ENCODE results near the gene TMED3. TPM values are rescaled to one million over a fixed set of nuclear protein-coding genes. Genes with fewer than 3 reads are reported as not detected.

TMED3 gene
- total and polyA plus RNA-seq, 2 experiments from 2014 or later = 178 to 204 TPM

- Histone ChIP-seq H3K9me3 (ENCODE audit: low read depth) (no peaks in the 10 kb centered on the region), H2AFZ (no peak overlapping the region), H3K79me2 (no peaks in the 10 kb centered on the region), H3K4me3 (no peak overlapping the region), H3K4me1 (ENCODE audit: insufficient read depth) (no peaks in the 10 kb centered on the region), H4K20me1 (ENCODE audit: insufficient read depth, poor library complexity, severe bottlenecking) (no peaks in the 10 kb centered on the region), H3K36me3 (replicated peaks; ENCODE audit: insufficient read depth, low read depth) (no peaks in the 10 kb centered on the region), H3K9me2 (replicated peaks; ENCODE audit: insufficient read depth) (no peaks in the 10 kb centered on the region), H3K27me3 (no peaks in the 10 kb centered on the region), H3K27ac (no peak overlapping the region), H3K4me2 (no peak overlapping the region)
- WGBS (ENCODE audit: low lambda C conversion rate, missing lambda C conversion rate) = 100% methylated on average over 3 of the region's 3 CpGs
- TF ChIP-seq EZH2phosphoT487 (IDR thresholded peaks at IDR 0.05; ENCODE audit: low read depth, severe bottlenecking, unreplicated experiment) (no peak), EZH2 (IDR thresholded peaks at IDR 0.05; ENCODE audit: borderline replicate concordance) (no peak), CTCF (IDR thresholded peaks at IDR 0.05; ENCODE audit: poor library complexity) (no peak)
- no peak for DNase-seq (ENCODE audit: low spot score)
Measured at GRCh38 chr15:79357566-79357965, 46.7 kb downstream of the TMED3 start.

- Histone ChIP-seq H3K4me3 (no peak overlapping the region), H3K9me3 (ENCODE audit: low read depth) (no peaks in the 10 kb centered on the region), H3K79me2 (no peaks in the 10 kb centered on the region), H4K20me1 (ENCODE audit: insufficient read depth, poor library complexity, severe bottlenecking) (no peaks in the 10 kb centered on the region), H3K27ac (no peak overlapping the region), H3K9me2 (replicated peaks; ENCODE audit: insufficient read depth) (no peaks in the 10 kb centered on the region), H3K36me3 (replicated peaks; ENCODE audit: insufficient read depth, low read depth) (no peaks in the 10 kb centered on the region), H3K4me1 (ENCODE audit: insufficient read depth) (no peaks in the 10 kb centered on the region), H3K4me2 (no peak overlapping the region), H2AFZ (no peak overlapping the region), H3K27me3 (no peaks in the 10 kb centered on the region)
- 91% methylated on average over 3 of the region's 3 CpGs for WGBS (ENCODE audit: low lambda C conversion rate, missing lambda C conversion rate)
- no peak for TF ChIP-seq EZH2phosphoT487 (IDR thresholded peaks at IDR 0.05; ENCODE audit: low read depth, severe bottlenecking, unreplicated experiment)
- TF ChIP-seq EZH2 (IDR thresholded peaks at IDR 0.05; ENCODE audit: borderline replicate concordance) = no peak
- DNase-seq (ENCODE audit: low spot score) = no peak
Measured at GRCh38 chr15:79358069-79358468, 47.2 kb downstream of the TMED3 start.

- WGBS (ENCODE audit: low lambda C conversion rate, missing lambda C conversion rate) = 81% methylated on average over 9 of the region's 9 CpGs
- no peaks in the 10 kb centered on the region for H3K9me3 ChIP-seq (ENCODE audit: low read depth)
- H3K4me3 ChIP-seq = no peak overlapping the region
- TF ChIP-seq EZH2phosphoT487 (IDR thresholded peaks at IDR 0.05; ENCODE audit: low read depth, severe bottlenecking, unreplicated experiment) = no peak
- TF ChIP-seq EZH2 (IDR thresholded peaks at IDR 0.05; ENCODE audit: borderline replicate concordance) = no peak
- TF ChIP-seq CTCF (IDR thresholded peaks at IDR 0.05; ENCODE audit: poor library complexity) = no peak
- H3K4me1 ChIP-seq (ENCODE audit: insufficient read depth) = peaks cover 11% of the 10 kb centered on the region
- DNase-seq (ENCODE audit: low spot score) = no peak
- H3K4me2 ChIP-seq = no peak overlapping the region
- H2AFZ ChIP-seq = no peak overlapping the region
- H3K27ac ChIP-seq = no peak overlapping the region
- no peaks in the 10 kb centered on the region for H4K20me1 ChIP-seq (ENCODE audit: insufficient read depth, poor library complexity, severe bottlenecking)
- H3K27me3 ChIP-seq = no peaks in the 10 kb centered on the region
- H3K36me3 ChIP-seq (replicated peaks; ENCODE audit: insufficient read depth, low read depth) = no peaks in the 10 kb centered on the region
- no peaks in the 10 kb centered on the region for H3K9me2 ChIP-seq (replicated peaks; ENCODE audit: insufficient read depth)
- no peaks in the 10 kb centered on the region for H3K79me2 ChIP-seq
Measured at GRCh38 chr15:79364571-79365240, 53.8 kb downstream of the TMED3 start.

- Histone ChIP-seq H3K9me3 (ENCODE audit: low read depth) (no peaks in the 10 kb centered on the region), H2AFZ (no peak overlapping the region), H3K4me2 (peak overlapping the region; percentile 42), H4K20me1 (ENCODE audit: insufficient read depth, poor library complexity, severe bottlenecking) (no peaks in the 10 kb centered on the region), H3K4me1 (ENCODE audit: insufficient read depth) (peaks cover 11% of the 10 kb centered on the region), H3K27me3 (no peaks in the 10 kb centered on the region), H3K36me3 (replicated peaks; ENCODE audit: insufficient read depth, low read depth) (no peaks in the 10 kb centered on the region), H3K4me3 (no peak overlapping the region), H3K27ac (no peak overlapping the region), H3K9me2 (replicated peaks; ENCODE audit: insufficient read depth) (no peaks in the 10 kb centered on the region), H3K79me2 (no peaks in the 10 kb centered on the region)
- DNase-seq (ENCODE audit: low spot score) = no peak
- WGBS (ENCODE audit: low lambda C conversion rate, missing lambda C conversion rate) = 18% methylated on average over 3 of the region's 3 CpGs
- TF ChIP-seq CTCF (IDR thresholded peaks at IDR 0.05; ENCODE audit: poor library complexity) (no peak), EZH2 (IDR thresholded peaks at IDR 0.05; ENCODE audit: borderline replicate concordance) (no peak), EZH2phosphoT487 (IDR thresholded peaks at IDR 0.05; ENCODE audit: low read depth, severe bottlenecking, unreplicated experiment) (no peak)
Measured at GRCh38 chr15:79365765-79366164, 54.9 kb downstream of the TMED3 start.

Data from hepatocyte (in vitro differentiated cells).